Upper lobe of left lung (tissue), 6 donors: ENCODE measurements around the gene LCMT1. TPM values are rescaled to one million over a fixed set of nuclear protein-coding genes. Genes with fewer than 3 reads are reported as not detected.
A peak's percentile ranks its signal among the peaks of the same experiment; 100 is the strongest.
"Not testable (repeated sequence)": the region's sequence is repeated elsewhere in the genome, so short reads cannot be mapped to it uniquely, and the experiment has no call there.

Experiments used
- ATAC-seq, 2 donors: fragments of 200-7000 bp; cut with Tn5 transposase; one replicate each; pipeline ENCODE4 v1.9.1; 2022; ENCODE audit warnings: mild to moderate bottlenecking in 2 of 2, moderate library complexity in 2 of 2; ENCODE audit not compliant: low FRiP score in 2 of 2
- DNase-seq, 2 donors: peaks; one replicate each; pipeline ENCODE4 v3.0.0-alpha.2; 2019 to 2020
- H3K27ac ChIP-seq, 4 donors: fragments of 200-600 bp; sonication (generic); one replicate each; pipeline ENCODE4 v1.5.1; 2016 to 2019
- H3K27me3 ChIP-seq, 4 donors: fragments of 200-600 bp; sonication (generic); one replicate each; pipeline ENCODE4 v1.5.1; 2017 to 2019
- H3K36me3 ChIP-seq, 4 donors: fragments of 200-600 bp; sonication (generic); one replicate each; pipeline ENCODE4 v1.5.1; 2016 to 2019
- H3K4me1 ChIP-seq, 4 donors: fragments of 200-600 bp; sonication (generic); one replicate each; pipeline ENCODE4 v1.5.1; 2018 to 2019
- H3K4me3 ChIP-seq, 4 donors: fragments of 200-600 bp; sonication (generic); one replicate each; pipeline ENCODE4 v1.5.1; 2017 to 2019; ENCODE audit warnings: mild to moderate bottlenecking in 2 of 4, moderate library complexity in 1 of 4
- H3K9me3 ChIP-seq, 4 donors: fragments of 200-600 bp; sonication (generic); one replicate each; pipeline ENCODE4 v1.5.1; 2018 to 2019
- CTCF ChIP-seq, 6 experiments: fragments of 450-650 bp in 4 of 6; fragments of 200-600 bp in 2 of 6; sonication (generic) in 2 of 6; IDR thresholded peaks; one replicate each; pipeline ENCODE4 v1.5.1; 2016 to 2019; ENCODE audit warnings: antibody characterized with exemption in 6 of 6
- EP300 ChIP-seq, 4 donors: sonication (generic); formaldehyde crosslinking; IDR thresholded peaks; one replicate each; pipeline ENCODE4 v1.5.1; 2017; ENCODE audit warnings: antibody characterized with exemption in 4 of 4, control low read depth in 2 of 4
- POLR2A ChIP-seq, 4 donors: fragments of 450-650 bp; IDR thresholded peaks; one replicate each; pipeline ENCODE4 v1.5.1; 2016 to 2017; ENCODE audit warnings: antibody characterized with exemption in 4 of 4, mild to moderate bottlenecking in 2 of 4
- POLR2AphosphoS5 ChIP-seq, 2 donors: sonication (generic); formaldehyde crosslinking; IDR thresholded peaks; one replicate each; pipeline ENCODE4 v1.5.1; 2017; ENCODE audit warnings: antibody characterized with exemption in 2 of 2
- WGBS, 2 donors: methylation state at CpG; one replicate each; pipeline ENCODE4 v1.1.5; 2017 to 2018; 5-methylcytosine and 5-hydroxymethylcytosine counted together
- total RNA-seq, 6 donors: library from RNA; depleted of rRNA in 4 of 6; stranded (reverse); fragments of >200 nt in 4 of 6; gene quantifications; one replicate each; pipeline versions ENCODE4 v1.1.0 to v1.2.1, GENCODE V29; 2016 to 2021
- donor health status: DM: no; HTN: no; CAD: no; lungs with moderate emphysema.
- donor health status: DM: no; HTN: yes; CAD: no; lungs with severe emphysema.

Gene LCMT1
- total RNA-seq = 10 to 100 TPM; 20.8 to 37.8 (median 31.7) TPM

GRCh38 chr16:25111403-25112166, at the start of gene LCMT1:
LCMT1 (plus strand) TSS chr16:25111742; CDS start chr16:25111884, 142 bp downstream.
- Histone ChIP-seq H3K36me3 (peaks cover 0 to 7% (median 2%) of the 10 kb centered on the region in 4 donors), H3K4me3 (peak within 1 kb of the TSS; percentile 87 to 96 (median 93)), H3K27ac (peak within 1 kb of the TSS; percentile 66 to 88 (median 86)), H3K4me1 (peaks cover 29 to 44% (median 33%) of the 10 kb centered on the region in 4 donors), H3K9me3 (no peaks in the 10 kb centered on the region), H3K27me3 (no peaks in the 10 kb centered on the region)
- ATAC-seq (peak; percentile 90 to 97), DNase-seq (peak; percentile 93 to 96)
- TF ChIP-seq POLR2AphosphoS5 (IDR thresholded peaks at IDR 0.05) (peak; percentile 72 to 85), EP300 (IDR thresholded peaks at IDR 0.05) (no peak), CTCF (IDR thresholded peaks at IDR 0.05) (peak in 2 of 6 experiments; percentile 12 to 14), POLR2A (IDR thresholded peaks at IDR 0.05) (peak in 3 of 4 donors; percentile 25 to 80 (median 63))
- 1% methylated on average over 40 to 45 of the region's 55 CpGs for WGBS, 2 donors

- no peak overlapping the region for H3K27ac ChIP-seq
- no peak for TF ChIP-seq POLR2AphosphoS5 (IDR thresholded peaks at IDR 0.05)
- TF ChIP-seq CTCF (IDR thresholded peaks at IDR 0.05) = no peak
- no peak for TF ChIP-seq EP300 (IDR thresholded peaks at IDR 0.05)
- no peak for TF ChIP-seq POLR2A (IDR thresholded peaks at IDR 0.05)
- no peak overlapping the region for H3K4me3 ChIP-seq
- H3K36me3 ChIP-seq = no peaks in the 10 kb centered on the region
- WGBS, 2 donors = 52 to 68% methylated on average over 3 of the region's 3 CpGs
- H3K9me3 ChIP-seq = no peaks in the 10 kb centered on the region
- ATAC-seq = no peak
- peaks cover 5 to 14% (median 11%) of the 10 kb centered on the region in 4 donors for H3K4me1 ChIP-seq
- DNase-seq = no peak
- H3K27me3 ChIP-seq = no peaks in the 10 kb centered on the region
Measured at GRCh38 chr16:25063102-25063501, 48.4 kb upstream of the LCMT1 start.

DNA sequence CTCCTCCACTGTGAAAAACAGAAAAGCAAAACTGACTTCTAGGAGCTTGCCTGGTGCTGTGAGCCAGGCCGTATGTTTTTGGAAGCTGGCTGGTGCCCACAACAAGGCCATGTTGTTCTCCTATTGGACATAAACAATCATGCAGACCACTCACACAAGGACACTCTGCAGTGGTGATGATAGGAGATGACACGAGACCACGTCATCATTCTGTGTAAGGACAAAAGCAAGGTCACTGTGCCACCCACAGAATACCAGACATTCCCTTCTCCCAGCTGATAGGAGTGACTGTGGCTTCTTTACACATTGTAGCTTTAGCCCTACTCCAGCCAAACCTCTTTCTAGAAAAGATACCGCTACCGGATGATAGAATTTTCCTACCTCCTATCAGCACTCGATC, 47.7 kb upstream of the LCMT1 start:
- 83 to 90% methylated on average over 6 of the region's 6 CpGs for WGBS, 2 donors
- Histone ChIP-seq H3K27me3 (no peaks in the 10 kb centered on the region), H3K27ac (no peak overlapping the region), H3K4me1 (peaks cover 5 to 14% (median 11%) of the 10 kb centered on the region in 4 donors), H3K36me3 (no peaks in the 10 kb centered on the region), H3K4me3 (no peak overlapping the region), H3K9me3 (no peaks in the 10 kb centered on the region)
- DNase-seq = no peak
- no peak for ATAC-seq
- no peak for TF ChIP-seq CTCF (IDR thresholded peaks at IDR 0.05)
- TF ChIP-seq EP300 (IDR thresholded peaks at IDR 0.05) = no peak
- TF ChIP-seq POLR2A (IDR thresholded peaks at IDR 0.05) = no peak
- TF ChIP-seq POLR2AphosphoS5 (IDR thresholded peaks at IDR 0.05) = no peak

- not testable (repeated sequence) for H3K4me3 ChIP-seq, H3K27me3 ChIP-seq, ATAC-seq, H3K9me3 ChIP-seq, DNase-seq, H3K36me3 ChIP-seq, H3K27ac ChIP-seq
- peaks cover 5 to 14% (median 11%) of the 10 kb centered on the region in 4 donors for H3K4me1 ChIP-seq
- WGBS, 2 donors = 69 to 94% methylated on average over 1 of the region's 1 CpG
Measured at GRCh38 chr16:25064281-25064680, 47.3 kb upstream of the LCMT1 start.

- Histone ChIP-seq H3K36me3 (no peaks in the 10 kb centered on the region), H3K4me3 (no peak overlapping the region), H3K4me1 (peaks cover 5 to 14% (median 11%) of the 10 kb centered on the region in 4 donors), H3K27me3 (no peaks in the 10 kb centered on the region), H3K27ac (no peak overlapping the region), H3K9me3 (no peaks in the 10 kb centered on the region)
- no peak for TF ChIP-seq POLR2A (IDR thresholded peaks at IDR 0.05)
- 90 to 98% methylated on average over 6 of the region's 6 CpGs for WGBS, 2 donors
- DNase-seq = no peak
- no peak for ATAC-seq
Measured at GRCh38 chr16:25064937-25065336, 46.6 kb upstream of the LCMT1 start.
